ENCODE results near the gene CACNG7.
"Not testable (repeated sequence)": the region's sequence is repeated elsewhere in the genome, so short reads cannot be mapped to it uniquely, and the experiment has no call there.

Gene CACNG7

GRCh38 chr19:53908935-53909415 lies at the start of gene CACNG7:
Gene CACNG7, plus strand, starts transcription at chr19:53909278. Its CDS starts 3,554 bp downstream, at chr19:53912832.
- DNase-seq: peak in 1 of 2 experiments; percentile 10

- no peak for DNase-seq
These were observed 44.7 kb upstream of the CACNG7 start for GRCh38 chr19:53864308-53864836.

- no peak for DNase-seq
These were observed 43.6 kb upstream of the CACNG7 start for GRCh38 chr19:53865523-53865917.

- DNase-seq: peak in 1 of 2 experiments; percentile 5
These were observed 42.9 kb upstream of the CACNG7 start for GRCh38 chr19:53865918-53866864.

- no peak for DNase-seq
These were observed 42.2 kb upstream of the CACNG7 start for GRCh38 chr19:53866865-53867224.

- DNase-seq: peak; percentile 45 to 80
These were observed 41.6 kb upstream of the CACNG7 start, which contains the start of gene MYADM for GRCh38 chr19:53867225-53868090. Gene MYADM, plus strand, starts transcription at chr19:53867883. Its CDS starts 5,647 bp downstream, at chr19:53873530.

- no peak for DNase-seq
These were observed 40.8 kb upstream of the CACNG7 start for GRCh38 chr19:53868091-53868891.

- no peak for DNase-seq
These were observed 39.9 kb upstream of the CACNG7 start for GRCh38 chr19:53868892-53869804.

GRCh38 chr19:53869805-53870484 lies 39.1 kb upstream of the CACNG7 start:
- not testable (repeated sequence) for DNase-seq

- DNase-seq: no peak
These were observed 38.6 kb upstream of the CACNG7 start for GRCh38 chr19:53870485-53870844.

GRCh38 chr19:53871454-53871853 lies 37.6 kb upstream of the CACNG7 start:
- DNase-seq: no peak

- DNase-seq: no peak
These were observed 36.3 kb upstream of the CACNG7 start for GRCh38 chr19:53872762-53873161.

GRCh38 chr19:53873773-53874605 lies 35.1 kb upstream of the CACNG7 start:
- DNase-seq: no peak

GRCh38 chr19:53874606-53874990 lies 34.5 kb upstream of the CACNG7 start:
- no peak for DNase-seq

GRCh38 chr19:53875602-53876325 lies 33.3 kb upstream of the CACNG7 start:
- DNase-seq: no peak

- DNase-seq: no peak
These were observed 32.3 kb upstream of the CACNG7 start for GRCh38 chr19:53876651-53877224.

- no peak for DNase-seq
These were observed 31.7 kb upstream of the CACNG7 start for GRCh38 chr19:53877361-53877766.

- DNase-seq: no peak
These were observed 30.3 kb upstream of the CACNG7 start for GRCh38 chr19:53878776-53879139.
